Stomach smooth muscle (tissue), 2 donors: Measurements from ENCODE around the gene BBS5.

Experiments
- H3K27ac ChIP-seq: one replicate; pipeline ENCODE4 v1.7.0; 2013; ENCODE audit warnings: mild to moderate bottlenecking, low read length, inconsistent platforms
- H3K27me3 ChIP-seq, 2 donors: one replicate each; pipeline ENCODE4 v1.7.0; 2013; ENCODE audit warnings: low read length in 2 of 2; ENCODE audit not compliant: insufficient read depth in 2 of 2, control insufficient read depth in 1 of 2
- H3K36me3 ChIP-seq, 2 donors: one replicate each; pipeline ENCODE4 v1.7.0; 2013; ENCODE audit warnings: low read length in 2 of 2; ENCODE audit not compliant: control insufficient read depth in 2 of 2, insufficient read depth in 2 of 2
- H3K4me1 ChIP-seq: one replicate; pipeline ENCODE4 v1.7.0; 2013; ENCODE audit warnings: low read length; ENCODE audit not compliant: control insufficient read depth, insufficient read depth
- H3K4me3 ChIP-seq, 2 donors: one replicate each; pipeline ENCODE4 v1.7.0; 2013; ENCODE audit warnings: low read length in 2 of 2
- H3K9ac ChIP-seq, 2 donors: one replicate each; pipeline ENCODE4 v1.7.0; 2013; ENCODE audit warnings: low read length in 2 of 2, mild to moderate bottlenecking in 1 of 2
- H3K9me3 ChIP-seq, 2 donors: one replicate each; pipeline ENCODE4 v1.7.0; 2013; ENCODE audit warnings: low read length in 2 of 2; ENCODE audit not compliant: control insufficient read depth in 2 of 2
- donor health status: healthy.
- donor health status: Pancreatic carcinoma.

BBS5 gene

DNA sequence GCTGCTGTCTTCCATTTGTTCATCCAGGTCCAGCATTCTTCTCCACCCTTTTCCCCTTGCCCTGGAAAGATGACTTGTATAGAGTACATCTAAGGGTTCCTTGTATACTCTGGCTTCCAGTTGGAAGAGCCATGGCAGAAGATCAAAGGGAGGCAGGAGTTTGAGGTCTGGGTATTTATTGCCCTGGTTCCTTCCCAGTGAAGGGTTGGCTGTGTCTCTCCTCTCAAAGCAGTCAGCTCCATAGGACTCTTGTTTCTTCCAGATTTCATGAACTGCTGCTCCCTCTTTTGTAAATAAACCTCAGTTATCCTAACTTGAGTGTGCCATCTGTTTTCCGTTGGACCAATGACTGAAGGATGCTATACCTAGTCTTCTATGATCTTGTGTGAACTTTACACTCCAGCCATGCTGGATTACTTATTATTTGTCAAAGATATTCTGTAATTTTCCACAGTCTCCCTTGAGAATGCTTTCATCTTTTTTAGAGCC is 6.4 kb downstream of the BBS5 start:
- no peak overlapping the region for H3K9ac ChIP-seq
- H3K4me3 ChIP-seq = no peak overlapping the region
- no peak overlapping the region for H3K27ac ChIP-seq
- no peaks in the 10 kb centered on the region for H3K27me3 ChIP-seq
- no peaks in the 10 kb centered on the region for H3K9me3 ChIP-seq
- peaks cover 8 to 17% of the 10 kb centered on the region in 2 donors for H3K36me3 ChIP-seq
- no peaks in the 10 kb centered on the region for H3K4me1 ChIP-seq

DNA sequence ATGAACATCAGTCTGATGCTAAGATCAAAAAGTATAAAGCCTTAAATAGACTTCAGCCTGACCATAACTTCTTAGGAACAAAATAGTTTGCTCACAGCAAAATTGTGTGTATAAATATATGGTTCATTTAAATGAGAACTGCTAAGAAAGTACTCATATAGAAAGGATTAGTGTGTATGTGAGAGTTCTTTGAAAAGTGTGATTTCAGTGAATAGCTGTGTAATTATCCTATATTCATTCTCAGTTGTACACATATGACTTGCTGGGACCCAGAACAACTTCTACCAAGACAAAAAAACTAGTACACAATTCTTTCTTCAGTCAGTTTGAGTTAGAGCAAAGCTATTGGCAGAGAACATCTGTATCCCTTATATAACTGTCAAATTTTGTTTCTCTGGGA is 7.2 kb downstream of the BBS5 start:
- Histone ChIP-seq H3K27ac (no peak overlapping the region), H3K4me3 (no peak overlapping the region), H3K27me3 (no peaks in the 10 kb centered on the region), H3K9ac (no peak overlapping the region), H3K4me1 (no peaks in the 10 kb centered on the region), H3K9me3 (no peaks in the 10 kb centered on the region), H3K36me3 (peaks cover 8 to 20% of the 10 kb centered on the region in 2 donors)

DNA sequence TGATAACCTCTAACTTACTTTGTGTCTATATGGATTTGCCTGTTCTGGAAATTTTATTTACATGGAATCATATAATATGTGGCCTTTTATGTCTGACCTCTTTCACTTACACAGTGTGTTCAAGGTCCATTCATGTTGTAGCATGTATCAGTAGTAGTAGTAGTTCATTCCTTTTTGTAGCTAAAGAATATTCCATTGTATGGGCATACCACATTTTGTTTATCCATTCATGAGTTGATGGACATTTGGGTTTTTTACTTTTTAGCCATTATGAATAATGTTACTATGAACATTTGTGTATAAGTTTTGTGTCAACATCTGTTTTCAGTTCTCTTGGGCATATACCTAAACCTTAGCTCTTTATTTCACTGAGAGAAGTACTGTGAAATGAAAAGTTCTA is 11.5 kb downstream of the BBS5 start:
- Histone ChIP-seq H3K4me1 (no peaks in the 10 kb centered on the region), H3K4me3 (no peak overlapping the region), H3K9ac (no peak overlapping the region), H3K27ac (no peak overlapping the region), H3K36me3 (peaks cover under 1 to 12% of the 10 kb centered on the region in 2 donors), H3K9me3 (no peaks in the 10 kb centered on the region), H3K27me3 (no peaks in the 10 kb centered on the region)

DNA sequence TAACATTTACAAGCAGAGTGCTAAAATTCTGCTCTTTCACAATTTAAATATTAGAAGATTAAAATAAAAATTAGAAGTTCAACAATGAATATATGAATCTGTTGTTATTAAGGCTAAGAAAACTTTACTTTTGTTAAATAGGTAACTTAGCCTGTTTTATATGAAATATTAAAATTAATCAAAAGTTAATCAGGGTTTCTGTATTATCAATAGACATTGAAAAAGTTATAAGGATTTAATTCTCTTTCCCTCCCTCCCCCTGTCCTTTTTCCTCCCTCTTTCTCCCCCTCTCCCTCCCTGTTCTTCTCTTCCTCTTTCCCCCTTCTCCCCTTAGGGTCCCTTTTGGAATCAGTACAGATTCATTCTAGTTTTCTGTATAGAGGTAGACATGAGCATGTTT is 12.1 kb downstream of the BBS5 start:
- Histone ChIP-seq H3K36me3 (peaks cover 3 to 14% of the 10 kb centered on the region in 2 donors), H3K27me3 (no peaks in the 10 kb centered on the region), H3K27ac (no peak overlapping the region), H3K9ac (no peak overlapping the region), H3K4me3 (no peak overlapping the region), H3K4me1 (no peaks in the 10 kb centered on the region), H3K9me3 (no peaks in the 10 kb centered on the region)

DNA sequence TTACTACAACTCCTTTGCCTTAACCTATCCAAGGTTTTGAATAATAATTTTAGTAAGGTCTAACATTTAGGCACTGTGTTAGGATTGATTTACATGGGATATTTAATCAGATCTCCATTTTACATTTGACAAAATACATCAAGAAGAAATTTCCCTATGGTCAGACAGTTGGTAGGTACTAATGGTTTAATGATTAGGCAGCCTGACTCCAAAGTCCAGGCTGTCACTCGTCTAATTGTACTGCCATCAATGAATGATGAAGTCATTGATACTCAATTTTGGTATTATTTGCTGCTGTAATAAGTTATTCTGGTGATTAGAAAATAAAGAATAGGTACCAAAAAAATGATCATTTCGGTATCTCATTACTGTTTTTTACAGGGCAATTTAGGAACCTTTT is 14.1 kb downstream of the BBS5 start:
- no peaks in the 10 kb centered on the region for H3K9me3 ChIP-seq
- H3K27ac ChIP-seq = no peak overlapping the region
- no peak overlapping the region for H3K4me3 ChIP-seq
- peaks cover 3 to 13% of the 10 kb centered on the region in 2 donors for H3K36me3 ChIP-seq
- H3K4me1 ChIP-seq = no peaks in the 10 kb centered on the region
- no peaks in the 10 kb centered on the region for H3K27me3 ChIP-seq
- H3K9ac ChIP-seq = no peak overlapping the region

DNA sequence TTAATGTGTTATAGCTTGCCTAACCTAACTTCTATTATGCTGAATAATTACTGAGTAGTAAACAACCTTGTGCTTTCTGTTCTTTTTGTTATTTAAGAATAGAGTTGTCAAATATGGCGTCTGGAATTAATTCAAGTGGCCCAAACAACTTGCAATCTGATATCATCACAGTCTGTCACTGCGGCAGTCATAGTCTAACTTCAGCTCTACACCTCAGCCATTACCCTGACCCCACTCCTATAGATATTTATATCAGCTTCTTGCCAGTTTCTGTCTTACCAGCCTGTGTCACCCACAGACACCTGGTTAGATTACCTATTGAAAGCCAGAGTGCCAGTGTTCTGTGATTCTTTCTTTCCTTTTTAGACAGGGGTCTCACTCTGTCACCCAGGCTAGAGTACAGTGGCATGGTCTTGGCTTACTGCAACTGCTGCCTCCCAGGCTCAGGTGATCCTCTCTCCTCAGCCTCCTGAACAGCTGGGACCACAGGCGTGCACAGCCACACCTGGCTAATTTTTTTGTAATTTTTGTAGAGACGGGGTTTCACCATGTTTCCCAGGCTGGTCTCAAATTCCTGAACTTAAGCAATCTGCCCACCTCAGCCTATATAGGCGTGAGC is 16.1 kb downstream of the BBS5 start:
- Histone ChIP-seq H3K9me3 (no peaks in the 10 kb centered on the region), H3K4me1 (no peaks in the 10 kb centered on the region), H3K9ac (no peak overlapping the region), H3K4me3 (no peak overlapping the region), H3K36me3 (peaks cover 12 to 15% of the 10 kb centered on the region in 2 donors), H3K27ac (no peak overlapping the region), H3K27me3 (no peaks in the 10 kb centered on the region)

DNA sequence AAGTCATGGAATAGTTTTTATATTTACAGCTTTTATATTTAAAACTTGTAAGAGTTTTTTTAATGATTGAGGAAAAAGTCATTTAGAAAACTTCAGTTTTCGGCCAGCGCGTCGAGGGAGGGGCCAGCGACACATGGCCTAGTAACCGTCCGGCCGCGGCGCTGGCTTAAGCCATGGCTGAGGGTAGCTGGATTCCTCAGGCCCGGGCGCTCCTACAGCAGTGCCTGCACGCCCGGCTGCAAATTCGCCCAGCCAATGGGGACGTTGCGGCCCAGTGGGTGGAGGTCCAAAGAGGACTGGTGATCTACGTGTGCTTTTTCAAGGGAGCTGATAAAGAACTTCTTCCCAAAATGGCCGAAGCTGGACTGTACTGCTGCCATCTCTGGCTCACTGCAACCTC is 25.4 kb downstream of the BBS5 start:
- H3K36me3 ChIP-seq = peaks cover 15 to 16% of the 10 kb centered on the region in 2 donors
- no peak overlapping the region for H3K9ac ChIP-seq
- H3K4me1 ChIP-seq = peaks cover 2% of the 10 kb centered on the region
- H3K27me3 ChIP-seq = no peaks in the 10 kb centered on the region
- peaks cover 0 to 4% of the 10 kb centered on the region in 2 donors for H3K9me3 ChIP-seq
- H3K4me3 ChIP-seq = no peak overlapping the region
- H3K27ac ChIP-seq = no peak overlapping the region

DNA sequence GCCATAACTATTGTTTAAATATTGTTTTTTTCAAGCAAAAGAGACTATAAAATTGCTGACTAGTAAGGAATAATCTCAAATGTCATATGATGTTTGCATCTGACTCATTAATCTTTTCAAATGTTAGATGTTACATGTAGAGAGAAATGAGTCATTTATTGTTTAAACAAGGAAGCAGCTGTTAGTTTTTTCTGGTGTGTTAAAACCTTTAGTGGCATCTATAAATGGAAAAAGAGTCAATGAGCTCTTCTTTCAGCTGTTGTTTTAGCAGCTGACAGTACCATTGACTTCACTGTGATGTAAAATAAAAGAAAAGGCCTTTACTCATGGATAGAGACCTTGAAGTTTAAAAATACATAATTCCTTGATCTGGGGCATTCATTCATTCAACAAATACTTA is 28.4 kb downstream of the BBS5 start:
- Histone ChIP-seq H3K9ac (no peak overlapping the region), H3K4me1 (peaks cover 4% of the 10 kb centered on the region), H3K4me3 (no peak overlapping the region), H3K9me3 (peaks cover 0 to 4% of the 10 kb centered on the region in 2 donors), H3K27ac (no peak overlapping the region), H3K27me3 (no peaks in the 10 kb centered on the region), H3K36me3 (peaks cover 0 to 3% of the 10 kb centered on the region in 2 donors)

DNA sequence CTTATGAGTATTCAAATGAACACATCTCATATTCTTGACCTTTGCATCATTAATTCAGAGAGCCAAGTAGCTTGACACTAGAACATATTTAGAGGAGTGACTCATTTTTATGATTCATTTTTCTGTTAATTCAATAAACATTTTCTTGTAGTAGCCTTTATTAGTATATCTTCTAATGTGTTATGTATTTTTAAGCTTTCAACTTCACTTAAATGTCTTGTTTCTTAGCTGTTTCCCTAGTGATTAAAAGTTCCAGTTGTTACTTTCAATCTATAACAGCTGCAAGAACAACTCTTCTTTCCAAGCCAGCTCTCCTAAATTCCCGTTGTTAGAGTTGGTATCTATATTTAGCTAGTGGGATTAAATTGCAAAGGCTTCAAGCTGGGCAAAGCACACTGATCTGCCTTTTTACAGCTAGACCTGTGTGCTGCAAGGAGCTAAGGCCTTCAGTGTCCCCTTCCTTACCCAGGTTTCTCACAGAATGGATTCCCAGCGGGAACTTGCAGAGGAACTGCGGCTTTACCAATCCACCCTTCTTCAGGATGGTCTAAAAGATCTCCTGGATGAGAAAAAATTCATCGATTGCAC is 30.1 kb downstream of the BBS5 start, which contains the start of gene KLHL41:
Gene KLHL41, plus strand, starts transcription at position 405 of the 588 bp plus-strand sequence. Its CDS starts 77 bp downstream, at position 482.
- Histone ChIP-seq H3K9ac (no peak within 1 kb of the TSS), H3K4me3 (no peak within 1 kb of the TSS), H3K27me3 (no peaks in the 10 kb centered on the region), H3K36me3 (no peaks in the 10 kb centered on the region), H3K4me1 (peaks cover 4% of the 10 kb centered on the region), H3K9me3 (peaks cover 0 to 4% of the 10 kb centered on the region in 2 donors), H3K27ac (peak within 1 kb of the TSS; percentile 26)

DNA sequence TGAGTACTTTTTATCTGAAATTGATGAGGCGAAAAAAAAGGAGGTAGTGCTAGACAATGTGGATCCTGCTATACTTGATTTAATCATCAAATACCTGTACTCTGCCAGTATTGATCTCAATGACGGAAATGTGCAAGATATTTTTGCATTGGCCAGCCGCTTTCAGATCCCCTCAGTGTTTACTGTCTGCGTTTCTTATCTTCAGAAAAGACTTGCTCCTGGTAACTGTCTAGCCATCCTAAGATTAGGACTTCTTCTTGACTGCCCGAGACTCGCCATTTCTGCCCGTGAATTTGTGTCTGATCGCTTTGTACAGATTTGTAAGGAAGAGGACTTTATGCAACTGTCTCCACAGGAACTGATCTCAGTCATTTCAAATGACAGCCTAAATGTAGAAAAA is 30.7 kb downstream of the BBS5 start:
- Histone ChIP-seq H3K27me3 (no peaks in the 10 kb centered on the region), H3K27ac (peak overlapping the region; percentile 26), H3K9me3 (peaks cover 0 to 4% of the 10 kb centered on the region in 2 donors), H3K9ac (no peak overlapping the region), H3K4me3 (no peak overlapping the region), H3K36me3 (no peaks in the 10 kb centered on the region), H3K4me1 (peaks cover 4% of the 10 kb centered on the region)

DNA sequence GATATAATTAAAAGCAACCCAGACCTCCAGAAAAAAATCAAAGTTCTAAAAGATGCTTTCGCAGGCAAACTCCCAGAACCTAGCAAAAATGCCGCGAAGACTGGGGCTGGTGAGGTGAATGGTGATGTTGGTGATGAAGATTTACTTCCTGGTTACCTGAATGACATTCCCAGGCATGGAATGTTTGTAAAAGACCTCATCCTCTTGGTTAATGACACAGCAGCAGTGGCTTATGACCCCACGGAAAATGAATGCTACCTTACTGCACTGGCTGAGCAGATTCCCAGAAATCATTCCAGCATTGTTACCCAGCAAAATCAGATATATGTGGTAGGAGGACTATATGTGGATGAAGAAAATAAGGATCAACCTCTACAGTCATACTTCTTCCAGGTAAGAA is 31.2 kb downstream of the BBS5 start:
- Histone ChIP-seq H3K9ac (no peak overlapping the region), H3K36me3 (no peaks in the 10 kb centered on the region), H3K27ac (no peak overlapping the region), H3K4me1 (peaks cover 4% of the 10 kb centered on the region), H3K9me3 (peaks cover 0 to 4% of the 10 kb centered on the region in 2 donors), H3K4me3 (no peak overlapping the region), H3K27me3 (no peaks in the 10 kb centered on the region)
